ENCODE results near the gene INTS11.

Gene INTS11

DNA sequence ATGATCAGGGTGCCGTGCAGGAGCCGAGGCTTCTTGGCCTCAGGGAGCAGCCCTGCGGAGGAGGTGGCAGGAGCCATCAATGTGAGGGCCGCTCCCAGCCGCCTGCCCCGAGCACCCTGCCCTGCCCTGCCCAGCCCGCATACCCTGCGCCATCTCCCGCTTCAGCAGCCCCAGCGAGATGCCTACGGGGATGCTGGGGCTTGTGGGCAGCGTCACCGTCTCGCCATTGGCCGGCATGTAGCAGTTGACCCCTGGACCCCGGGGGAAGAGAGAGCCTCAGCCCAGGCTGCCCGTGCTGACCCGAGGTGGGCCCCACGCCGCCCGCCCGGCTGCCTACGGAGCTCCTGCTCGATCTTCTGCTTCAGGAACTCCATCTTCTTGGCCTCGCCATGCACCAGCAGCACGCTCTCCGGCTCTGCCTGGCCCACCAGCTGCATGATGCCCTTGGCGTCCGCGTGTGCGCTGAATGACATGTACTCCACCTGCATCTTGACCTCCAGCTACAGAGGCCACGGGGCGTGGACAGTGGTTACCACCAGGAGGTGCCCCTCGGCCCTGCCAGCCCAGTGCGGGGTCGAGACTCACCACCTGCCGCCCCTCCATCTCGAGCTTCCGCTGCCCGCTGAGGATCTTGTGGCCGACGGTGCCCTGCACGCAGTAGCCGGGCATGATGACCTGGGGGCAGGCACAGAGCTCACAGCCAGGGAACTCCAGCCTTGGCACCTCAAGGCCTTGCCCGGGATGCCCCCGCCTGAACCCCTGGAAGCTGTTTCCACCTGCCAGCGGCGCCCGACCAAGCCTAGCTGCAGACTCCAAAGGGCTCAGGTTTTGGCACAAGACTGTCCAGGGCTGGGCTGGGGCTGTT lies 11.8 kb downstream of the INTS11 start:
- DNase-seq: no peak

DNA sequence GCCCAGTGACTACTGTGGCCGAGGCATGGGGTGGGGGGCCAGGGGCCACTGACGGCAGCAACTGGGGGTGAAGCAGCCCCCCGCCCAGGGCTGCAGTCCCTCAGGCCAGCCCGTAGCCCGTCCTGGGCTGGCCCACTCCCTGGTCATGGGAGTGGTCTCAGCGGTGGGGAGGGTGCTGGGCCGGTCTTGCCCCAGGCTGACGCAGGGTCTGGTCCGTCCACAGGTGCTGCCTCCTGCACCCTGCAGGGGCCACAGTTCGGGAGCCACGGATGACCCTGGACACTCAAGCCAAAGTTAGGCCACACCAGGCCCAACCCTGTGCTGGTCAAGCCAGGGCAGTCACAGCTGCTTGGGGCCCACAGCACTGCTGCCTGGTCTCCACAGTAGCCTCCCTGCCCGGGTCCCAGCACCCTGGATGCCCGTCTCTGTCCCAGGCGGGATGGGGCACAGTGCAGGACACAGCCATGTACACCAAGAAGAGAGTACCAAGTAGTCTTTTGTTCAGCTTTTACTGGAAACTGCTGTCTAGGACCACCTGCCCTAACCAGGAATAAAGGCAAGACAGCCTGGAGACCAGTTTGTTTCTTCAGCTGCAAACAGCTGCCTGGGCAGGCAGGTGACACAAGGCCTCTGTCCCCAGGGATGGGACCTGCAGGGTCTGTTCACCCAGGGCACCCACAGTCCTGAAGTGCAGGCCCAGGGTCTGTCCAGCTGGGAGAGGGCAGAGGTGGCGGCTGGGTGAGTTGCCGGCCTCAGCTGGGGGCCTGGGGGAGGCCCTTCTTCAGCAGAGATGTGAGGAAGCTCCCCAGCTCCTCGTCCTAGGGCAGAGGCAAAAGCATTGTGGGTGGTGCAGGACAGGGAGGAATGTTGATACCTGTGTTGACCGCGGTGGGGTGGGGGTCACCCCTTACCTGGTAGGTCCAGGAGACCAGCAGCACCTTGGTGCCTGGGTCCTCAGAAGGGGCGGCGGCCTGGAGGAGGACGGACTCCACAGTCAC lies 13.1 kb downstream of the INTS11 start:
- DNase-seq: no peak

DNA sequence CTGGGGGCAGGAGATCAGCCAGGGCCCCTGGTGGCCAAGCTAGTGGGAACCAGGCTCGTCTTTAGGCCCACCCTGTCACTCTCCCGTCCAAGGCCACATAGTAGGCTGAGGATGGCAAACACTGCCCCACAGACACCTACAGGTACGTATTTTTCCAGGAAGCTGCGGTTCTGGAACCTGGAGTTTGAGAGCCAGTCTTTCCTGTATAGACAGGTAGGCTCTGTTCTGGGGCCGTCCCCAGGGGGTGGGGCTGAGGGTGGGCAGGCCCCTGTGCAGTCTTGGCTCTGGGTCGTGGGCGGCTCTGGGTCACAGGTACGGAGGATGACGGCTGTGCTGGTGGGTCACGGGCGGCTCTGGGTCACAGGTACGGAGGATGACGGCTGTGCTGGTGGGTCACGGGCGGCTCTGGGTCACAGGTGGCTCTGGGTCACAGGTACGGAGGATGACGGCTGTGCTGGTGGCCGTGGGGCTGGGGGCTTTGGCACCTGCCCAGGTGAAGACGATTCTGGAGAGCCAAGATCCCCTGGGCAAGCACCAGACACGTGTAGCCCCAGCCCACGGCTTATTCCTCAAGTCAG lies 13.9 kb downstream of the INTS11 start:
- DNase-seq: no peak

DNA sequence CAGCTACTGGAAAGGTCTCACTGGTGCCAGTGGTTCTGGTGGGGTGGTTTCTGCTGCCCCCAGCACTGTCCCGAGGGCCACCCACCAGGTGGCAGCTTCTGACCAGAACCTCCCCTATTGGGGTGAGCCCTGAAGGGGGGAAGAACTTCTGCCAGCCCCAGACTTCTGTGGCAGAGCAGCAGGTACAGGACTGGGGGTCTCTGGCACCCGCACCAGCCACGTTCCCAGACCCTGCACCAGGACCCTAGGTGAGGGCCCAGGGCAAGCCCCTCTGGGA lies 14.4 kb downstream of the INTS11 start:
- DNase-seq: no peak

DNA sequence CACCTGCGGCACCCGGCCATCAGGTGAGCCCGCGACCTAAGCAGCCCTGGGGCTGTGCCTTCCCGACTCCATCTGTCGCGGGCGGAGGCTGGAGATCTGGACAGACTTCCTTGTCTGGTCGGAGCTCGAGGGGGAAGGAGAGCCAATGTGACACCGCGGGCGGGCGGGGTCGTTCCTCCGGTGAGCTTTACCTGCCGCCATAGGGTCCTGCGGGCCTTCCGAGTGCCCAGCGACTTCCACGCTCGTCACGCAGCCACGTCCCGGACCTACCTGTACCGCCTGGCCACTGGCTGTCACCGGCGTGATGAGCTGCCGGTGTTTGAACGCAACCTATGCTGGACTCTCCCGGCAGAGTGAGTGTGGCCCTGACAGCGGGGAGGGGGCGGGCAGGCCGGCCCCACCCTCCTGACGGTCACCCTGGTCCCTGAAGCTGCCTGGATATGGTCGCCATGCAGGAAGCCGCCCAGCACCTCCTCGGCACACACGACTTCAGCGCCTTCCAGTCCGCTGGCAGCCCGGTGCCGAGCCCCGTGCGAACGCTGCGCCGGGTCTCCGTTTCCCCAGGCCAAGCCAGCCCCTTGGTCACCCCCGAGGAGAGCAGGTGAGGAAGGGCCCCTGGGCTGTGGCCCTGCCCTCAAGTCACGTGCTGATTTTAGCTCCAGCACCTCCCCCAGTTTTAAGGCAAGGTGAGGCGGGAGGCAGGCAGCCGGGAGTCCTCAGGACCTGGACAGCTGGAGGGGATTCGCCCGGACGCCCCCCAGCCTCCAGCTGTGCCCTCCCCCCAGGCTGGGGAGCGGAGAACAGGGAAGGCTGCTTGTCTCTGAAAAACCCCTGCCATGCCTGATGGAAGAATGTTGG lies 15.0 kb downstream of the INTS11 start:
- no peak for DNase-seq

DNA sequence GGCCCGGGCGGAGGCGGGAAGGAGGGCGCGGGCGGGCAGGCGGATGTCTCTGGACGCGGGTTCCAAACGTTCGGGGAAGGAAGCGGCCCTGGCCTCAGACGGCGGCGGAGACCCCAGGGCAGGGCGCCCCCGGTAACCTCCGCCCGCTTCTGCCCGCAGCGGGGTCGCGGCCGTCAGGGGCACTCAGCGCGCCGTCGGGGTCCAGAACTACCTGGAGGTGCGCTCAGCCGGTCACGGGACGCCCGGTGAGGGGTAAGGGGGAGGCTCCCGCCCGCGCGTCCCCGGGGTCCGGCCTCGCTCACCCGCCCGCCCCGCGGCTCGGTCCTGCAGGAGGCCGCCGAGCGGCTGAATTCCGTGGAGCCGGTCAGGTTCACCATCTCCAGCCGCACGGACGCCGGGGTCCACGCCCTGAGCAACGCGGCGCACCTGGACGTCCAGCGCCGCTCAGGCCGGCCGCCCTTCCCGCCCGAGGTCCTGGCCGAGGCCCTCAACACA lies 15.7 kb downstream of the INTS11 start:
- no peak for DNase-seq

DNA sequence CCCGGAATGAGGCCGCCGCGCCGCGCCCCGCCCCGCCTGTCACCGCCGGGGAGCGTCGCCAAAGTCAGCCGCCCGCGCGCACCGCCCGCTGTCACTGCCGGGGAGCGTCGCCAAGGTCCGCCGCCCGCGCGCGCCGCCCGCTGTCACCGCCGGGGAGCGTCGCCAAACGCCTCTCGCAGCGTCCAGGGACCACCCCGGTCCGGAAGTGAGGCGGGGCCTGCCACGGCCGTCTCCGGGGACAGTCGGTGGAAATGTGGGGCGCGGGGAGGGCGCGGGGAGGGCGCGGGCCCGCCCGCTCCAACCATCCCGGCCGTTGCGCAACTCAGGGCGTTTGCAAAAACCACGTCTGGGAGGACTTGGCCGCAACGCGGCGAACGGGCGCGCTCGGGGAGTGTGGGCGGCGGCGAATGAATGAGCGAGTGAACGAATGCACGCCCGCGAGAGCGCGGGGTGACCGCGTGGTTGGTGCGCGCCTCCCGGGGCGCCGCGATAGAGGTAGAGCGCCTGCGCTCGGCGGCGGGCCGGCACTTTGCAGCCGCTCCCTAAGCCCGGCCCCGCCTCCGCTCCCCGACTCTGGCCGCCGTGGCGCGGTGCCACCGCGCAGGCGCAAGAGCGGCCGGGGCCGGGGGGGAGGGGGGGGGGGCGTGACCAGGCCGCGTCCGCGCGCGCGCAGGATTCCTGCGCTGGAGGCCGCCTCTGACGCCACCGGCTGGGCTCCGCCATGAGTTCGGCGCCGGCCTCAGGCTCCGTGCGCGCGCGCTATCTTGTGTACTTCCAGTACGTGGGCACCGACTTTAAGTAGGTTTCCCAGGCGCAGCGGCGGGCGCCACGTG lies 16.3 kb downstream of the INTS11 start, which contains the start of the genes ACAP3 and PUSL1:
Gene ACAP3, minus strand, starts transcription at position 8 of the 833 bp plus-strand sequence. CDS start 115 bp downstream, outside the sequence.
Gene PUSL1, plus strand, starts transcription at position 675 of the 833 bp plus-strand sequence. Its CDS starts 47 bp downstream, at position 722.
- DNase-seq: peak; percentile 91

DNA sequence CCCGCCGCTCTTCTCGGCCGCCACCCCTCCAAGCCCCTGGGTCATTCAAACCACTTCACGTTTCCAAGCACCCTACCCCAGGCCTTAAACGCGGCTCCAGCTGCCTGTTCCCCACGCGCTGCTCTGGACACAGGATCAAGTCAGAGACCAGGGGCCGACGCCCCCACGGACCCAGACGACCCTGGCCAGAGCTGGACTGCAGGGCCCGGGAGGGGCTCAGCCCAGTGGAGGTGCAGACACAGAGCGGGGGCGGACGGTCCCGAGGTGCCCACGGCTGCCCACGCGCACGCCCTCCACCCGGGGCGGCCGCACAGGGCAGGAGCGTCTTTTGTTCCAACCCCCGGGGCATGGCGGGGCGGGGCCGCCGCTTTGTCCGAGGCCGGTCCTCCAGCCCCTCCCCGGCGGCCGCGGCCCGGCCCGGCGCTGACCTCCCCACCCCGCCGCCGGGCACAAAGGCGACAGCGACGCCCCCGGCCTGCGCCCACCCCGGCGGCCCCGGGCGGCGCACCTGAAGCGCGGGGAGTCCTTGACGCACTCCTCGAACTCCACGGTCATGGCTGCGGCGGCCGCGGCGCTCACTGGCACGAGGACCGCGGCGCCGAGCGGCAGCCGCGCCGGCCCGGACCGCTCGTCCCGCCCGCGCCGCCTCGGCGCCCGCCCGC lies 17.1 kb downstream of the INTS11 start:
- peak; percentile 46 for DNase-seq

DNA sequence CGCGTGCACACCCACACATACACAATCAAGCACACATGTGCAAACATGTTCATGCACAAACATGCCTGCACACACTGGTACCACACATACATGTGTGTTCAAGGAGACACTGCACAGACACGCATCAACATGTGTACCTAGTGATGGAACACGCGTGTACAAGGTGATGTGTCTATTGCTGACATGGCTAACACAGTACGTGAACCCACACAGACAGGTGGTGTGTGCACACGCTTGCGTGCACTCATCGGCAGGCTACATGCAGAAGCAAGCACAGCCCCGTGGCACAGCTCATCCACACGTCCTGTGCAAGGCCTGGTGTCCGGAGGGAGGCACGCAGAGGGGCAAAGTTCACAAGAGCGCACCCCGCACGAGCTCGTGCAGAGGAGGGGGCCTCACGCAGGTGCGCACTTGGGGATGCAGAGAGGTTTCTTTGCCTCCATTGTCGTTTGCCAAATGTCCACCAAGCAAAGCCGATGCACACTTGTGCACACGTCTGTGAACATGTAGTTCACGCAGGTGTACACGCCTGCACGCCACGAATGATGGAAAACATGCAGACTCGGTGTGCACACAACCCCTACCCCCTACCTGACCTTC lies 17.7 kb downstream of the INTS11 start:
- no peak for DNase-seq

DNA sequence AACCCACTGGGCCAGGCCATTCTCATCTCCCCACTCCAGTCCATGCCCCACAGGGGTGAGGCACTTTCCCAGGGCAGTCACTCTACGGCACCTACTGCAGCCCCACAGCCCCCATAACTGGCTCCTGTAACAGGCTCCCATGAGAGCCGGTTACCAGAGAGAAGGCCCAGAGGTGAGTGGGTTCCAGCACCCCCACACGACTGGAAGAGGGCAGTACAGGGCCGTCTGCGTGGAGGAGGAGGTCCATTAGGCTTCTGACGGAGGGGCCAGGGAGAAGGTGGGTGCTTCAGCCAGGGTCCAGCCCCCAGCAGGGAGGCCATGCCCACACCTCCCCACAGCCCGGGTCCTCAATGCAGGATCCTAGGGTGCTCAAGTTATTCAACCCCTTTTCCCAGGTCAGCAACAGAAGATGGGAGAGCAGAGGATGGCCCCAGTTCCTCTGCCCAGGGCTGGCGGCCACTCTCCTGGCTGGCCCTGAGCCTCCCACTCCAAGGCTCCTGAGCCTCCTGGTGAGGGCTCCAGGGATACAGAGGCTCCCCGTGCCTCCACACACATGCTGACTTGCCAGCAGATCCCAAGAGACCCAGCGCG lies 18.3 kb downstream of the INTS11 start:
- no peak for DNase-seq

DNA sequence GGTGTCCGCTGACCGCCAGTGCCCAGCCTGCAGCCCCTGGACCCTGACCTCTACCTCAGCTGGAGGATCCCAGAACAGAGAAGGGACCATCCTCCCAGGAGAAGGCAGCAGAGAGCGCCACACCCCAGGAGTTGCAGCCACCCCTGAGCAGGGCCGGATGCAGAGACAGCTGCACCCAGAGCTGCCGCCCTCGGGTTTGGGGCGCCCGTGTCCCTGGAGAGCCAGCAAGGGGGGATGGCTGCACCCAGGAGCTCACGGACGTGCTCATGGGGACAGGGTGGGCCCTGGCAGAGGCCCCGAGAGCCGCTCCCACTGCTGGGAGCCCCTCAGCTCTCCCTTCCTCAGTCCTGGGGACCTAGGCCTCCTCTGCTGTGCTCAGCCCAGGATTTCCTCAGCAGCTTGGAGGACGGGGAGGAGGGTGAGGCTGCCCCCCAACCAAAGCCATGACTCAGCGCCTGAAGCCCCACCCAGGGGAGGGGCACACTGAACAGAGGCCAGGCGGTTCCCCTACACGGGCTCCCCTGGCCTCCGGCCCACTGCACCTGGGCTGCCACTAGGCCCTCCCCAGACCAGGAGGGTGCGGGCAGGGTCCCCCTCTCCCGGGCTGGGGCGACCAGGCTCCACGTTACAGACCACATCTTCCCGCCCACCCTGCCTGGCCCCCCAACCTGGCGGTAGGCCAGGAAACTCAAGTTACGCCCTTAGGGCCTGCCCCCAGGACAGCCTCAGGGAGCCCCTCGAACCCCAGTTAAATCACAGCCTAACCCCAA lies 19.0 kb downstream of the INTS11 start:
- peak; percentile 59 for DNase-seq

DNA sequence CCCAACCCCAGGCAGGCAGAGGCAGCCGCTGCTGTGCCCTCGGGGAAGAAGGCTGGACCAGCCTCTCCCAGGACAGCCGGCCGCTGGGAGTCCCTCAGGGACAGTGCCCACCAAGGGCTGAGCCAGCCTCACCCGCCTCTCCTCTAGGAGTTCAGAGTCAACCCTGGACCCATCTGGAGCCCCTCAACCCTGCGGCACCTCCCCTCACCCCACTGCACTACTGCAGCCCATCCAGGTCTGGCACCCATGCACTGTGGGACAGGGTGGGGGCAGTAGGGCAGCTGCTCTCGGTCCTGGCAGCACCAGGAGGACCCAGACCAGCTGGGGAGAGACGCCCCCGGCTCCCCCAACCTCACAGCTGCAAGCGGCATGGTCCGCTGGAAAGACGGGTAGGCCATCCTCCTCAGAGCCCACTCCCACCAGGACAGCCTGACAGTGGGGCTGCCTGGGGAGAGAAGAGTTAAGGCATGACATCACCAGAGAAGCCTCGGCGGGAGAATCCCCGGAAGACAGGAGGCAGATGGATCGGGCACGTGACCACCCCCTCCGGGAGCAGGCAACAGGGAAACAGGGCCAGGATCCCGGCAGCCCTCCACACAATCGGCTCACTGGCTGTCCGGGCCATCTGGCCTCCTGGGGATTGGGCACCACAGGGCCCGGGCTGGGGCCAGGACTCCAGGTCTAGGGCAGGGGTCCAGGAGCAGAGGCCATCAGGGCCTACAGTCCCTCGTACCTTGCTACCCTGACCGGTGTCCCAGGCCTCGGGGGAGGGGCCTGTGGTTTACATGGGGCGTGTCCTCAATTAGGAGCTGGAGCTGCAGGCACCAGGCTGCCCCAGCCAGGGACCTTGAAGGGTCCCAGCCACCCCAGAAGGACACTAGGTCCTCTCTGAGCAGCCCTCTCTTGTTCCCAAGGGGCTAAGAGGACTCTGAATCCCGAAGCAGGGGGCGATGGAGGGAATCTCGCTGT lies 19.8 kb downstream of the INTS11 start:
- DNase-seq: peak; percentile 55

DNA sequence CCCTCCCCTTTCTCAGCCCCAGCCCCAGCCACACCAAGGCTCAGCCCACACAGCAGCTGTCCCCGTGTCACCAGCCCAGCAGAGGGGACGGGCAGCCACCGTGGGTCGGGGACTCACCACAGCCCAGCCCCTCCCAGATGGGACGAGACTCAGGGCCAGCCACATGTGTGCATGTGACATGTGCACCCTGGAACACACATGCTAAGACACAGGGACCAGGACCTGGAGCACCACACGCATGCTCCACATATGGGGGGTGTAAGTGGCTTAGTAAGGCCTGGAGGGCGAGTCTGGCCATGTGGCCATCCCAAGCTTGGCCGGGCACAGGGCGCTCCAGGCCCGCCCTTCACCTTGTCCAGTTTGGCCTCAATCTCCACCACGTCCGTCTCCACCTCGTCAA lies 20.7 kb downstream of the INTS11 start:
- DNase-seq: no peak

DNA sequence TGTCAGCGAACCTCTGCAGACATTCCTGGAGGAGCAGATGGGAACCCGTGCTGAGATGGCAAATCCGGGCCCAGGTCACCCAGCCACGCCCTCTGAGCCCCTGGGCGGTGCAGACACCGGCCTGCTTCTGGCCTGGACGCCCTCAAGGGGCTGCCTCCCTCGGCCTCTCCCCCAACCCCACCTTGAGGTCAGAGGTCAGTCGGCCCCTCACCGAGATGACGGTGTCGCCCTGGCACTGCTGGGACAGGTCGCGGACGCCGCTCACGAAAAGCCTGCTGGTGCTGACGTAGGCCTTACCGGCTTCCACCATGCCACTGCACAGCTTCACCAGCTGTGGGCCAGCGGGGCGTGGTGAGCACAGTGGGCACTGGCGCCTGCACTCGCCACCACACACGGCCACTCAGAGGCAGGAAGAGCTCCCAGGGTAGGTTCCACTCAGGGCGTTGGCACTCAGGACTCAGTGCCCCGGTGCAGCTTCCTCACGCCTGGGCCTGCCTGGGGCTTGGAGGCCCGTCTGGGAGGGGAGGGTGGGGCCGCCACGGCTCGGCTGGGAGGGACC lies 21.4 kb downstream of the INTS11 start:
- no peak for DNase-seq

DNA sequence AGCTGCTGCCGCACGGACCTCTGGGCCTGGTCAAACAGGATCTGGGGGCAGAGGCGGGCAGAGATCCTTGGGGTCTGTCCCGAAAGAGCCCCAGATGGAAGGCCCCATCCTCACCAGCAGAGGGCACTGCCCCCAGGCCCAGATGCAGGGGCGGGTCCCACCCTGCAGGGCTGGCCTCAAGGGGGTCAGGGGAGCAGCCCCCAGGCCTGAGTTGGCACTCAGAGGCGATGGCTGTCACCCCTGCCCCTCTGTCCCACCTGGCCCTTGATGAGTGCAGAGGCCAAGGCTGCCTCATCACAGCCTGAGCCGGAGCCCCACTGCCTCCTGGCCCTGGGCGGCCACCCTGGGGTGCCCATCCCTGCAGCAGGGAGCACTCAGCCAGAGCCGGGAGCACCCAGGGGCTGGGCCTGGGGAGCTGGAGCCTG lies 22.4 kb downstream of the INTS11 start:
- no peak for DNase-seq

DNA sequence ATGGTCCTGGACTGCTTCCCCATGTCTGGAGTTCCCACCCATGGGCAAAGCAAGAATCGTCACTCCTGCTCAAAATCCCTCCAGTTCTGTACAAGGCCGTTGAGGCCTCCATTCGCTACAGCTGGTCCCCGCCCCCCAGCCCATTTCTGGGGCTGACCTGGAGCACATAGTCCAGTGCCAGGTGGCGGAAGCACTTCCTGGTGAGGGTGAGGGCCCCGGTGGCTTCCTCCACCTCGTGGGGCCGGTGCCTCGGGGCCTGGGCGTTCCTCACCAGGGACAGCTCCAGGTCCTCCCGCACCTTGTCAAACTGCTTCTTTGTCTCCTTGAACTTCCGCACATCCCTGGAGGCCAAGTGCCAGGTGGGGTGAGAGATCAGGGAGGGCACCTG lies 24.1 kb downstream of the INTS11 start:
- no peak for DNase-seq

DNA sequence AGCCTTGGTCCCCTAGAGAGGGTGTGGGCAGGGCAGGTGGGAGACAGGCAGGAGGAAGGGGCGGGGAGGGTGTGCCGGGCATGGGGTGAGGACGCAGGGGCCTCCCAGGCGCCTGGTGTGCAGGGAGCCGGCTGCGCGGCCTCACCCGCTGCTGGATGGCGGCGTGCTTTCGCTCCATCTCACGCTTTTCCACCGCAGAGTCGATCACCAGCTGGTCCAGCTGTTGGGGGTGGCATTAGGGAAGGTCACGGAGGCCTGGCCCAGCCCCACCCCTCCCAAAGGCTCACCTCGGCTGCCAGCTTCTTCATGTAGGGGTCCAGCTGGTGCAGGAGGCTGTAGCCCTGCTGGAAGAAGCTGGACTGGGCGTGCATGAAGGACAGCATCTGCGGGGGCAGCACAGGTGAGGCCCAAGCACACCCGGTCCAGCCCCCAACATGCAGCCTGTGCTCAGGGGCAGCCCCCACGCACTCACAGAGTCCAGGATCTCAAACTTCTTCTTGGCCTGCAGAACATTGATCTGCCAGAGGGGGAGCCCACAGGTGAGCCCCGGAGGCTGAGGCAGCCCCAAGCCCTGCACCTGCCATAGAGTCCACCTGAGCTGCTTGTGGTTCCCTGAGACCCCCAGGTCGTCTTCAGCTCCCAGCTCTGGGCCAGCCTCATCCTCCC lies 24.6 kb downstream of the INTS11 start:
- no peak for DNase-seq

Measured in T1000 (cell line).